Measurements from ENCODE around the gene ALMS1.
"Not testable (repeated sequence)": the region's sequence is repeated elsewhere in the genome, so short reads cannot be mapped to it uniquely, and the experiment has no call there.

The ALMS1 gene

DNA sequence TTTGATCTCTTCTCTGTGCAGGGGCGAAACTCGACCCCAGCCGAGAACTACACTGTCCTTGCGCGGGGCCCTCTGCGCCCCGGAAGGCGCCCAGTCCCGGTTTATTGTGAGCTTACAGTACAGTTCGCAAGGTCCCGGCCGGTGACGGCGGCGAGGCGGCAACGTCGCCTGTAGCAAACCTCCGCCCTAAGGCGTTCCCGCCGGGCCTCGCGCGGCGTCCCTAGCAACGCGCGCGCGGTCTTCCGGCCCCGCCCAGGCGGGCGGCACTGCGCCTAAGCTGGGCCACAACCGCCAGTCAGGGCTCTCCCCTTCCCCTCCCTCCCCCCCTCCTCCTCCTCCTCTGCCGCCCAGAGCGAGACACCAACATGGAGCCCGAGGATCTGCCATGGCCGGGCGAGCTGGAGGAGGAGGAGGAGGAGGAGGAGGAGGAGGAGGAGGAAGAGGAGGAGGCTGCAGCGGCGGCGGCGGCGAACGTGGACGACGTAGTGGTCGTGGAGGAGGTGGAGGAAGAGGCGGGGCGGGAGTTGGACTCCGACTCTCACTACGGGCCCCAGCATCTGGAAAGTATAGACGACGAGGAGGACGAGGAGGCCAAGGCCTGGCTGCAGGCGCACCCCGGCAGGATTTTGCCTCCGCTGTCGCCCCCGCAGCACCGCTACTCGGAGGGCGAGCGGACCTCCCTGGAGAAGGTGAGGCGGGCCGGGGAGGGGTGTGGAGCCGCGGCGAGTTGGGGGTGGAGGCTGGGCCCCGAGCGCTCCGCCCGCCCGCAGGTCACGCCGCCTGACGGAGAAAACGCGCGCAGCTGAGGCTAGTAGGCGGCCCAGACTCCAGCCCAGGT lies at the start of gene ALMS1:
ALMS1 (plus strand) TSS at position 333 of the 838 bp plus-strand sequence; CDS start at position 366, 33 bp downstream.
- peak within 1 kb of the TSS; percentile 68 for H3K27ac ChIP-seq
- peak; percentile 33 for DNase-seq (ENCODE audit: low read depth, low spot score)

DNA sequence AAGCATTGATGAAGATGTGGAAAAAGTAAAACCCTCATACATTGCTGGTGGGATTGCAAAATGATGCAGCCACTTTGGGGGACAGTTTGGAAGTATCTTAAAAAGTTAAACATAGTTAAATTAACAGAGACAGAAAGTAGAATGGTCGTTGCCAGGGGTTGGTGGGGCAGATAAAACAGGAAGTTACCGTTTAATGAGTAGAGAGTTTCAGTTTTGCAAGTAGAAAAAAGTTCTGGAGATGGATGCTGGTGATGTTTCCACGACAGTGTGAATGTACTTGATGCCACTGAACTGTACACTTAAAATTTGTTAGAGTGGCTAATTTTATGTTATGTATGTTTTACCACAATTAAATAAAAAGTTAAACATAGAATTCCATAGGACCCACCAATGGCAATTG lies 47.8 kb upstream of the ALMS1 start:
- no peak for DNase-seq (ENCODE audit: low read depth, low spot score)
- H3K27ac ChIP-seq: no peak overlapping the region

DNA sequence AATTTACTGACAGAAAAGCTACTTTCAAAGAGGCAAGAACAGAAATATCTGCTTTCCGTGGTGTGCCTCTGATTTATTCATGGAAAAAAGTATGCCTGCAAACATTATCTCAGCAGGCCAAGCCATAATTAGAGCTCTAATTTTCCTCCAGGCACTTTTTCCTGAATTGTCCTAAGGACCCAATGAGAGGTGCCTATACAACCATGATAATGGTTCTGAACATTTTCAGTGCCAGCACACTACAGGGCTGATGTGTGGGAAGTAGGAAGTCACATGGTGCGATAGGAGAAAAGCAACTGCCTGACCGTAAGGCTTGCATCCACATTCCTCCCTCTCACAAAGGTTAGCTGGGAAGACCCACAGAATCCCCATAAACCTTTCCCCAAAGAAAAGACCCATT lies 46.4 kb upstream of the ALMS1 start:
- DNase-seq (ENCODE audit: low read depth, low spot score): no peak
- no peak overlapping the region for H3K27ac ChIP-seq

- no peak overlapping the region for H3K27ac ChIP-seq
- no peak for DNase-seq (ENCODE audit: low read depth, low spot score)
These were observed 44.6 kb upstream of the ALMS1 start for GRCh38 chr2:73341039-73341438.

- H3K27ac ChIP-seq: no peak overlapping the region
- DNase-seq (ENCODE audit: low read depth, low spot score): no peak
These were observed 41.6 kb upstream of the ALMS1 start for GRCh38 chr2:73343992-73344391.

DNA sequence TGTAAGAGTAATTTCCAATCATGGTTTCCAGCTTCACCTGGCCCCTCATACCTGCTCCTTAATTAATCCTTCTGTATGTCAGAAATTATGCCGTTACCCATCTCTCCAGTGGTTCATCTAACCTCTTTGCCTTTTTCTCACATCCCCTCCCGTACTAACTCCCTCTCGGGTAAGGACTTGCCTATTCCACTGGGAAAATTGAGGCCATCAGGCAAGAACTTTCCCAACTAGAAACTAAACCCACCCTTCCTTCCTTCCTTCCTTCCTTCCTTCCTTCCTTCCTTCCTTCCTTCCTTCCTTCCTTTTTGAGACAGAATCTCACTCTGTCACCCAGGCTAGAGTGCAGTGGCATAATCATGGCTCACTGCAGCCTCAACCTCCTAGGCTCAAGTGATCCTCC lies 40.9 kb upstream of the ALMS1 start:
- not testable (repeated sequence) for DNase-seq (ENCODE audit: low read depth, low spot score); H3K27ac ChIP-seq

DNA sequence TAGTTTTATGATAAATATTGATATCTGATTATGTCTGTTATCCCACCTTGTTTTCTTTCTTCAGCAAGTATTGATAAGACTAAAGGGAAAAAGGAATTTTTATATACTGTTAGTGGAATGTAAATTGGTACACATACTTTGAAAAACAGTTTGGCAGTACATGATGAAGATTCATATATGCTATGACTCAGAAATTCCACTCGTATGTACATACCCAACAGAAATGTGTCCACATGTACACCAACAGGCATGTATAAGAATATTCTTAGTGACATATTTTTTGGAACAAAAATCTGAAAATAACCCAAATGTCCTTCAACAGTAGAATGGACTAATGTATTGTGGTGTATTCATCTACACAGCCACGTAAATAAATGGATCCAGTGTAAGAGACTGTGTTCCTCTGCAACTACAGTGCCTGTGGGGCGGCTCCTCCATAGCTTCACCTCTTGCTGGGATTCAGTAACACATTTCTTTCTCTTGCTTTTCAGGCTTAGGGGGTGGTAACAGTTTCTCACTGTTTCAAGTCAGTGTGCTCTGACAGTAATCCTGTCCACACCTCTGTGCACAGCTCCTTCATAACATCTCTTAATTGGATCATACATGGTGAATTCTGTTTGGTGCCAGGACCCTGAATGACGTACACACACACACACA lies 35.5 kb upstream of the ALMS1 start:
- DNase-seq (ENCODE audit: low read depth, low spot score): no peak

DNA sequence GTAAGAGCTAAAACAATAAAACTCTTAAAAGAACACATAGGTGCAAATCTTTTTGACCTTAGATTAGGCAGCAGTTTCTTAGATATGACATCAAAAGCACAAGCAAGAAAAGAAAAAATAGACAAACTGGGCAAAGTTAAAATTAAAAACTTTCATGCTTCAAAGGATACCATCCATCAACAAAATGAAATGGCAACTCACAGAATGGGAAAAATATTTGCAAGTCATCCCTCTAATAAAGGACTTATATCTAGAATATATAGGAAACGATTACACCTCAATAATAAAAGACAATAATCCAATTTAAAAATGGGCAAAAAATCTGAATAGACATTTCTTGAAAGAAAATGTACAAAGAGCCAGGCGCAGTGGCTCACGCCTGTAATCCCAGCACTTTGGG lies 29.5 kb upstream of the ALMS1 start:
- DNase-seq (ENCODE audit: low read depth, low spot score): no peak
- H3K27ac ChIP-seq: no peak overlapping the region

More for the DNA sequence above, 35.5 kb upstream of the ALMS1 start:
- no peak overlapping the region for H3K27ac ChIP-seq

DNA sequence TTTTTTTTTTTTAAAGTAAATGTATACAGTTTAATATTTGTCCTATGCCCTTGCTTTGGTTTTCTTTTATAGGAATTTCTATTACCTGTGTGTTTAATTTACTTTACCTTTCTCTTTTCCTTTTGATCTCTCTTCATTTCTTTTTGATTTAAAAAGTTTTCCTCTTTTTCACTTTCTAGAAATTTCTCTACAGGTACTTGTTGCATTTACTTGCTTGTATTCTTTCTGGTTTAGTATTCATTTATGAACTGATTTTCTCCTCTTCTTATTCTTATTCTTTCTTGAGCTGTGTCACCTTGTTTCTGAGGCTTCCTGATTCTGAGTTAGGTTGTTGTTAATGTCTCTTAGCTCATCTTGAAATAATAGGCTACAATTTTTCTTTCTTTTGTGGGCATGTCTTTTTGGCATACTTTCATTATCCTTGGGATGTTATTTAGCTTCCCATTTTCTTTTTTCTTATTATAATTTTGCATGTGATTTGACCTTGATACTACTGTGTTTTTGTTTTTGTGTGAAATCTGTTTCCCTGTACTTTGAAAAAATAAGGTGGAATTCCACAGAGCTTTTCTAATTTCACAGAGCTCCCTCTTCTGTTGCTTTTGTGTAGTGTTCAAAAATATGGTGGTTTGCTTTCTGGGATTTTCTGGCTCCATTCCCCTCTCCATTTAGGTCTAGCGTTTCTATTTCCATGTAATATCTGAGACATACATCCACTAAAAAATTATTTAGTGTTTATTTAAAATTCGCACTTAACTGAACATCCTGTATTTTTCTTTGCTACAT lies 25.5 kb upstream of the ALMS1 start:
- H3K27ac ChIP-seq: no peak overlapping the region
- DNase-seq (ENCODE audit: low read depth, low spot score): no peak

- no peak for DNase-seq (ENCODE audit: low read depth, low spot score)
- no peak overlapping the region for H3K27ac ChIP-seq
These were observed 19.6 kb upstream of the ALMS1 start for GRCh38 chr2:73366060-73366459.

DNA sequence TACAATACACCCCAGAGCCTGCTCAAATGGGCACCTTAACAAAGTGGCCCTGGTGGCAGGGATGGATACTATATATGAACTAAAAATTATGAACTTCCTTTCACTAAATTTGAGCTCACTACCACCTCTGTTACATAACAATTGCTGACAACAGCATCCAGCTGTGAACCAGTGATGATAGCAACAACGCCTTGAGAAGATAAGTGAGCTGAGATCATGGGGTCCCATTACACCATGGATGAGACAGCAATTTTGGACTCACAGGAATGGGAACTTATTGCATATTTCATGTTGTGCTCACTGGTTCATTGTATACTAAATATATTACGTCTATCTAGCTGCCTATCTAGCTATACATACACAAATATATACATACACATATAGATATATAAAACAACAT lies 16.9 kb upstream of the ALMS1 start:
- H3K27ac ChIP-seq: no peak overlapping the region
- no peak for DNase-seq (ENCODE audit: low read depth, low spot score)

GRCh38 chr2:73370348-73370747 lies 15.3 kb upstream of the ALMS1 start:
- H3K27ac ChIP-seq: no peak overlapping the region
- no peak for DNase-seq (ENCODE audit: low read depth, low spot score)

DNA sequence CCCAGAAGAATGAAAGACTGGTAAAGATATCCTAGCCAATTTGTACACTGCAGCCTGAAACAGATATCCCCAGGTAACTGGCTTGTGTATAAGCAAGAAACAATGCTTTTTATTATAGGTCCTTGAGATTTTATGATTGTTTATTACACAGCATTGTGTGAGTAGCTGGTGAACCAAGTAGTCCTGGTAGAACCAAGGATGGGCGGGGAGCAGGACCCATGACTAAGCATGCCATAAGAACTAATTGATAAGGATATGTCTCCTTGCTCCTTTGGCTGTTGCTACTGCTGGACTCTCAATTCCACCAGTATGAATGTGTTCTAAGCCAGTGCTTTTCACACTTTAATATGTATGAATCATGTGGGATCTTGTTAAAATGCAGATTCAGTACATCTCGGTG lies 12.3 kb upstream of the ALMS1 start:
- DNase-seq (ENCODE audit: low read depth, low spot score): no peak
- H3K27ac ChIP-seq: no peak overlapping the region

- no peak overlapping the region for H3K27ac ChIP-seq
- DNase-seq (ENCODE audit: low read depth, low spot score): no peak
These were observed 11.4 kb upstream of the ALMS1 start for GRCh38 chr2:73374269-73374668.

GRCh38 chr2:73376681-73377080 lies 9.0 kb upstream of the ALMS1 start:
- DNase-seq (ENCODE audit: low read depth, low spot score): no peak
- H3K27ac ChIP-seq: no peak overlapping the region

GRCh38 chr2:73383036-73383435 lies 2.6 kb upstream of the ALMS1 start:
- no peak overlapping the region for H3K27ac ChIP-seq
- DNase-seq (ENCODE audit: low read depth, low spot score): no peak

DNA sequence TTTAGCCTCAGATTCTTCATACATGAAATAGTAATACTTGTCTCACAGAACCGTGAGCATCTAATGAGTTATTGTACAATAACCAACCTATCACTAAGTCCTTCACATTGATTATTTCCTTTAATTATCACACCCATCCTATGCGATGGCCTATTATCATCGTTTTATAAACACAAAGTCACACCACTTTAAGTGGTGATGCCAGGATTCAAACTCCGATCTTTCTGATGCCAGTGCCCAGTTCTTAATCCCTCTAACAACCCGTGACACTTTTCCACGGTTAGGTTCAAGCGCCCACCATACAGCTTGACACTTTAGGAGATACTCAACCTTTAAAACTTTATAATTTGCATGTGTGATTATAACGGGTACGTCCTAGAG lies 523 bp upstream of the ALMS1 start:
- DNase-seq (ENCODE audit: low read depth, low spot score): no peak
- peak overlapping the region; percentile 68 for H3K27ac ChIP-seq

GRCh38 chr2:73386342-73386868 lies 769 bp downstream of the ALMS1 start:
- peak overlapping the region; percentile 68 for H3K27ac ChIP-seq
- DNase-seq (ENCODE audit: low read depth, low spot score): no peak

- no peak for DNase-seq (ENCODE audit: low read depth, low spot score)
- H3K27ac ChIP-seq: no peak overlapping the region
These were observed 1.4 kb downstream of the ALMS1 start for GRCh38 chr2:73386894-73387636.

Data from epithelial cell of prostate (primary cell).